H9 (cell line): ENCODE results near the gene RALY. TPM values are rescaled to one million over a fixed set of nuclear protein-coding genes. Genes with fewer than 3 reads are reported as not detected.
A peak's percentile ranks its signal among the peaks of the same experiment; 100 is the strongest.

Source experiments
- DNase-seq: peaks from one replicate; pipeline ENCODE4 v3.0.0-alpha.2; 2017
- H2AFZ ChIP-seq: one replicate; pipeline ENCODE4 v1.6.1; 2013; ENCODE audit warnings: mild to moderate bottlenecking, low read length, control low read depth, moderate library complexity
- H2AK5ac ChIP-seq: 2 replicates; pipeline ENCODE4 v1.6.1; 2013; ENCODE audit warnings: low read length, control low read depth, mixed read lengths; ENCODE audit not compliant: insufficient read length
- H2BK120ac ChIP-seq: one replicate; pipeline ENCODE4 v1.6.1; 2013; ENCODE audit warnings: low read depth, mild to moderate bottlenecking, low read length, control low read depth, inconsistent platforms; ENCODE audit not compliant: poor library complexity, severe bottlenecking
- H2BK12ac ChIP-seq: 2 replicates; pipeline ENCODE4 v1.6.1; 2013; ENCODE audit warnings: low read length, control low read depth, mixed read lengths, low read depth; ENCODE audit not compliant: insufficient read length
- H2BK15ac ChIP-seq: 2 replicates; pipeline ENCODE4 v1.6.1; 2013; ENCODE audit warnings: low read depth, low read length, control low read depth
- H2BK20ac ChIP-seq: one replicate; pipeline ENCODE4 v1.6.1; 2013; ENCODE audit warnings: low read depth, mild to moderate bottlenecking, low read length, control low read depth, inconsistent platforms; ENCODE audit not compliant: poor library complexity, severe bottlenecking
- H2BK5ac ChIP-seq: 2 replicates; pipeline ENCODE4 v1.6.1; 2013; ENCODE audit warnings: low read length, control low read depth, mixed read lengths; ENCODE audit not compliant: insufficient read length
- H3K14ac ChIP-seq: 2 replicates; pipeline ENCODE4 v1.6.1; 2013; ENCODE audit warnings: low read length, control low read depth; ENCODE audit not compliant: insufficient read depth
- H3K18ac ChIP-seq: 2 replicates; pipeline ENCODE4 v1.6.1; 2013; ENCODE audit warnings: low read depth, mild to moderate bottlenecking, mixed read lengths, low read length, control low read depth; ENCODE audit not compliant: insufficient read length
- H3K23ac ChIP-seq: 2 replicates; pipeline ENCODE4 v1.6.1; 2013; ENCODE audit warnings: low read length, control low read depth, mixed read lengths, low read depth; ENCODE audit not compliant: insufficient read length
- H3K23me2 ChIP-seq: 2 replicates; pipeline ENCODE4 v1.6.1; 2013; ENCODE audit warnings: low read depth, mild to moderate bottlenecking, mixed read lengths, low read length, control low read depth; ENCODE audit not compliant: insufficient read length, poor library complexity, severe bottlenecking
- H3K27ac ChIP-seq: 2 replicates; pipeline ENCODE4 v1.5.1; 2013; ENCODE audit warnings: low read length, control low read depth, mixed read lengths, low read depth; ENCODE audit not compliant: insufficient read length
- H3K27me3 ChIP-seq: 2 replicates; pipeline ENCODE4 v1.6.1; 2013; ENCODE audit warnings: low read length, control low read depth, inconsistent platforms; ENCODE audit not compliant: insufficient read depth
- H3K4ac ChIP-seq: 2 replicates; pipeline ENCODE4 v1.6.1; 2013; ENCODE audit warnings: low read depth, mild to moderate bottlenecking, control low read depth, inconsistent platforms, low read length, moderate library complexity
- H3K4me1 ChIP-seq: 2 replicates; pipeline ENCODE4 v1.6.1; 2013; ENCODE audit warnings: low read length, control low read depth, inconsistent platforms; ENCODE audit not compliant: insufficient read depth
- H3K4me2 ChIP-seq: 2 replicates; pipeline ENCODE4 v1.6.1; 2013; ENCODE audit warnings: low read length, control low read depth, mixed read lengths; ENCODE audit not compliant: insufficient read length, insufficient read depth
- H3K56ac ChIP-seq: 2 replicates; pipeline ENCODE4 v1.6.1; 2013; ENCODE audit warnings: low read depth, mild to moderate bottlenecking, mixed read lengths, low read length, control low read depth; ENCODE audit not compliant: insufficient read length
- H3K79me1 ChIP-seq: 2 replicates; pipeline ENCODE4 v1.6.1; 2013; ENCODE audit warnings: low read depth, mild to moderate bottlenecking, moderate library complexity, low read length, control low read depth, inconsistent platforms; ENCODE audit not compliant: insufficient read depth, poor library complexity, severe bottlenecking
- H3K79me2 ChIP-seq: 2 replicates; pipeline ENCODE4 v1.6.1; 2013; ENCODE audit warnings: low read length, control low read depth, inconsistent platforms; ENCODE audit not compliant: insufficient read depth
- H3K9ac ChIP-seq: 2 replicates; pipeline ENCODE4 v1.6.1; 2013; ENCODE audit warnings: low read length, control low read depth, mixed read lengths; ENCODE audit not compliant: insufficient read length; ENCODE audit errors: extremely low read depth
- H3K9me3 ChIP-seq: one replicate; pipeline ENCODE4 v1.6.1; 2013; ENCODE audit warnings: low read depth, low read length, inconsistent platforms; ENCODE audit not compliant: control insufficient read depth
- H3T11ph ChIP-seq: one replicate; pipeline ENCODE4 v1.6.1; 2013; ENCODE audit warnings: mild to moderate bottlenecking, low read length, control low read depth, inconsistent platforms
- H4K20me1 ChIP-seq: one replicate; pipeline ENCODE4 v1.6.1; 2013; ENCODE audit not compliant: control insufficient read depth, insufficient read length, insufficient read depth
- H4K5ac ChIP-seq: 2 replicates; pipeline ENCODE4 v1.6.1; 2013; ENCODE audit warnings: low read depth, mild to moderate bottlenecking, mixed read lengths, low read length, control low read depth; ENCODE audit not compliant: insufficient read length
- H4K8ac ChIP-seq: replicated peaks from 2 replicates; pipeline ENCODE4 v1.6.1; 2013; ENCODE audit warnings: low read length, control low read depth, mixed read lengths, low read depth; ENCODE audit not compliant: insufficient read length
- H4K91ac ChIP-seq: 2 replicates; pipeline ENCODE4 v1.6.1; 2013; ENCODE audit warnings: low read depth, mild to moderate bottlenecking, moderate library complexity, mixed read lengths, low read length, control low read depth; ENCODE audit not compliant: insufficient read length
- H3K27ac Mint-ChIP-seq, 3 experiments: 2 replicates in 2 of 3; 3 replicates in 1 of 3; pipeline ENCODE4 v1.8.0; 2020 to 2021; ENCODE audit warnings: mixed read lengths in 3 of 3, mild to moderate bottlenecking in 1 of 3, moderate library complexity in 1 of 3
- H3K27me3 Mint-ChIP-seq: 2 replicates; pipeline ENCODE4 v1.8.0; 2021; ENCODE audit warnings: low read depth, mild to moderate bottlenecking, moderate library complexity, mixed read lengths
- H3K36me3 Mint-ChIP-seq, 3 experiments: 2 replicates in 2 of 3; 3 replicates in 1 of 3; pipeline ENCODE4 v1.8.0; 2020 to 2021; ENCODE audit warnings: low read depth in 3 of 3, mixed read lengths in 3 of 3; ENCODE audit not compliant: insufficient read depth in 1 of 3
- H3K4me1 Mint-ChIP-seq, 2 experiments: 2 replicates each; pipeline ENCODE4 v1.8.0; 2020; ENCODE audit warnings: mixed read lengths in 2 of 2
- H3K4me3 Mint-ChIP-seq, 2 experiments: 2 replicates in 1 of 2; 3 replicates in 1 of 2; pipeline ENCODE4 v1.8.0; 2020 to 2021; ENCODE audit warnings: mild to moderate bottlenecking in 2 of 2, mixed read lengths in 2 of 2, moderate library complexity in 1 of 2
- H3K9me3 Mint-ChIP-seq, 2 experiments: 2 replicates in 1 of 2; 3 replicates in 1 of 2; pipeline ENCODE4 v1.8.0; 2020; ENCODE audit warnings: mild to moderate bottlenecking in 2 of 2, mixed read lengths in 2 of 2, moderate library complexity in 1 of 2
- WGBS: extraction: QIAGEN DNeasy Blood & Tissue Kit; methylation state at CpG from one replicate; pipeline ENCODE4 v1.1.7; 2013; ENCODE audit warnings: missing lambda C conversion rate, low lambda C conversion rate, mixed read lengths; ENCODE audit not compliant: insufficient read length; ENCODE audit errors: extremely low coverage; 5-methylcytosine and 5-hydroxymethylcytosine counted together
- total RNA-seq: library from RNA; stranded (reverse); gene quantifications from 2 replicates; pipeline ENCODE4 v1.2.1, GENCODE V29; 2021
- TF ChIP-seq, protein P1 (sequence below): fragments of 200-600 bp; sonication (generic); conservative IDR thresholded peaks from 3 replicates; pipeline ENCODE4 v1.8.0; 2021; ENCODE audit warnings: antibody characterized with exemption, mild to moderate bottlenecking

Gene RALY
- total RNA-seq, 1 experiment from 2014 or later = 199 TPM

DNA sequence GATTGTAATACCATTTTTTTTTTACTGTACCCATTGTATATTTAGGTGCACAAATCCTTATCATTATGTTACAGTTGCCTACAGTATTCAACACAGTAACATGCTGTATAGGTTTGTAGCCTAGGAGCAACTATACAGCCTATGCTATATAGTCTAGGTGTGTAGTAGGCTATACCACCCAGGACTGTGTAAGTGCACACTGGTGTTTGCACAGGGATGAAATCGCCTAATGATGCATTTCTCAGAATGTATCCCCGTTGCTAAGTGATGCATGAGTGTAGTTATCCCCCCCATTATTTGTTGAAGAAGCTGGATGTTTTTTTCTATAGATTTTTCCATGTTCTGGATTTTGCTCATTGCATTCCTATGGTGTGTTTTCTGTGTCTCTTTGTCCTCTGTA lies 12.9 kb downstream of the RALY start:
- no peak overlapping the region for H4K5ac ChIP-seq
- no peak overlapping the region for H3K27ac ChIP-seq
- H3K27me3 Mint-ChIP-seq = no peaks in the 10 kb centered on the region
- H3K4me1 Mint-ChIP-seq = peaks cover 62 to 65% of the 10 kb centered on the region in 2 experiments
- H3K23ac ChIP-seq = no peak overlapping the region
- H2BK120ac ChIP-seq = no peak overlapping the region
- H3K18ac ChIP-seq = no peak overlapping the region
- H2BK20ac ChIP-seq = no peak overlapping the region
- H3T11ph ChIP-seq = no peak overlapping the region
- no peaks in the 10 kb centered on the region for H3K79me1 ChIP-seq
- no peak overlapping the region for H2BK5ac ChIP-seq
- H3K56ac ChIP-seq = no peak overlapping the region
- no peak overlapping the region for H3K4me3 Mint-ChIP-seq
- peak overlapping the region in 1 of 3 experiments; percentile 61; a peak in 3 of 7 replicates for H3K27ac Mint-ChIP-seq
- H3K4me1 ChIP-seq = peaks cover 4% of the 10 kb centered on the region; the same call in 1 of the 2 replicates
- no peak overlapping the region for H2BK12ac ChIP-seq
- H3K79me2 ChIP-seq = peaks cover 27% of the 10 kb centered on the region; the same call in 1 of the 2 replicates
- H2AFZ ChIP-seq = no peak overlapping the region
- no peak overlapping the region for H3K4me2 ChIP-seq
- H2BK15ac ChIP-seq = no peak overlapping the region
- no peak overlapping the region for H3K14ac ChIP-seq
- no peaks in the 10 kb centered on the region for H4K20me1 ChIP-seq
- H4K8ac ChIP-seq = no peak overlapping the region
- DNase-seq = no peak
- H3K23me2 ChIP-seq = no peaks in the 10 kb centered on the region
- no peak overlapping the region for H3K9ac ChIP-seq
- H4K91ac ChIP-seq = no peak overlapping the region
- TF ChIP-seq, protein P1, sequence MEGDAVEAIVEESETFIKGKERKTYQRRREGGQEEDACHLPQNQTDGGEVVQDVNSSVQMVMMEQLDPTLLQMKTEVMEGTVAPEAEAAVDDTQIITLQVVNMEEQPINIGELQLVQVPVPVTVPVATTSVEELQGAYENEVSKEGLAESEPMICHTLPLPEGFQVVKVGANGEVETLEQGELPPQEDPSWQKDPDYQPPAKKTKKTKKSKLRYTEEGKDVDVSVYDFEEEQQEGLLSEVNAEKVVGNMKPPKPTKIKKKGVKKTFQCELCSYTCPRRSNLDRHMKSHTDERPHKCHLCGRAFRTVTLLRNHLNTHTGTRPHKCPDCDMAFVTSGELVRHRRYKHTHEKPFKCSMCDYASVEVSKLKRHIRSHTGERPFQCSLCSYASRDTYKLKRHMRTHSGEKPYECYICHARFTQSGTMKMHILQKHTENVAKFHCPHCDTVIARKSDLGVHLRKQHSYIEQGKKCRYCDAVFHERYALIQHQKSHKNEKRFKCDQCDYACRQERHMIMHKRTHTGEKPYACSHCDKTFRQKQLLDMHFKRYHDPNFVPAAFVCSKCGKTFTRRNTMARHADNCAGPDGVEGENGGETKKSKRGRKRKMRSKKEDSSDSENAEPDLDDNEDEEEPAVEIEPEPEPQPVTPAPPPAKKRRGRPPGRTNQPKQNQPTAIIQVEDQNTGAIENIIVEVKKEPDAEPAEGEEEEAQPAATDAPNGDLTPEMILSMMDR = no peak
- no peak overlapping the region for H2AK5ac ChIP-seq
- WGBS = no CpG with 5 or more reads among the region's 2 CpGs
- H3K27me3 ChIP-seq = no peaks in the 10 kb centered on the region
- no peaks in the 10 kb centered on the region for H3K9me3 ChIP-seq
- H3K4ac ChIP-seq = no peak overlapping the region
- H3K36me3 Mint-ChIP-seq = peaks cover 1 to 12% (median 8%) of the 10 kb centered on the region in 3 experiments; a peak in 4 of 7 replicates
- no peaks in the 10 kb centered on the region for H3K9me3 Mint-ChIP-seq
